A172 (cell line): ENCODE data around the gene TAF4. TPM values are rescaled to one million over a fixed set of nuclear protein-coding genes. Genes with fewer than 3 reads are reported as not detected.
"Not testable (repeated sequence)": the region's sequence is repeated elsewhere in the genome, so short reads cannot be mapped to it uniquely, and the experiment has no call there.

Source experiments
- DNase-seq: peaks from one replicate; pipeline ENCODE4 v3.0.0-alpha.2; 2015; ENCODE audit warnings: low spot score
- total RNA-seq: library from RNA; depleted of rRNA; stranded (reverse); fragments of >200 nt; shearing (Covaris generic); gene quantifications from 2 replicates; pipeline ENCODE4 v1.2.3, GENCODE V29; 2014

Gene TAF4
- total RNA-seq, 1 experiment from 2014 or later, result 5.1 TPM

GRCh38 chr20:61949363-61949713, 116.3 kb downstream of the TAF4 start:
- no peak for DNase-seq

DNA sequence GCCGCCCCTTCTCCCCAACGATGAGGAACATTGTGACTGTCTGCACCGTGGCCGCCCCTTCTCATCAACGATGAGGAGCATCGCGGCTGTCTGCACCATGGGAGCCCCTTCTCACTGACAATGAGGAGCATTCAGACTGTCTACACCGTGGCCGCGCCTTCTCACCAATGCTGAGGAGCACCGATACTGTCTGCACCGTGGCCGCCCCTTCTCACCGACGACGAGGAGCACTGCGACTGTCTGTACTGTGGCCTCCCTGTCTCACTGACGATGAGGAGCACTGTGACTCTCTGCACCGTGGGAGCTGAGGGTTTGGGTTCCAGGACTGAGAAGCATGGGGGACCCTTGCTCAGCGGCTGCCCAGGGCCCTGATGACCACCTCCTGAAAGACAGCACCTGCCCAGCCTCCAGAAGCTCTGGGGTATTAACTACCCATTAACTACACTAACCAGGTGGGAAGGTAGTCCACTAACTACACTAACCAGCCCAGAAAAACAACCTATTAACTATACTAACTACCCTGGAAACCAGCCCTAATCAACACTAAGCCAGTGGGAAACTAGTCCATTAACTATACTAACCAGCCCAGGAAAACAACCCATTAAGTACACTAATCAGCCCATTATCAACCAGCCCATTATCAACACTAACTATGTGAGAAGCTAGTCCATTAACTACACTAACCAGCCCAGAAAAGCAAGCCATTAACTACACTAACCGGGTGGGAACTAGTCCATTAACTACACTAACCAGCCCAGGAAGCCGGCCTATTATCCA, 116.9 kb downstream of the TAF4 start:
- DNase-seq, result no peak

- DNase-seq, result not testable (repeated sequence)
These were observed 117.6 kb downstream of the TAF4 start for GRCh38 chr20:61948056-61948455.

DNA sequence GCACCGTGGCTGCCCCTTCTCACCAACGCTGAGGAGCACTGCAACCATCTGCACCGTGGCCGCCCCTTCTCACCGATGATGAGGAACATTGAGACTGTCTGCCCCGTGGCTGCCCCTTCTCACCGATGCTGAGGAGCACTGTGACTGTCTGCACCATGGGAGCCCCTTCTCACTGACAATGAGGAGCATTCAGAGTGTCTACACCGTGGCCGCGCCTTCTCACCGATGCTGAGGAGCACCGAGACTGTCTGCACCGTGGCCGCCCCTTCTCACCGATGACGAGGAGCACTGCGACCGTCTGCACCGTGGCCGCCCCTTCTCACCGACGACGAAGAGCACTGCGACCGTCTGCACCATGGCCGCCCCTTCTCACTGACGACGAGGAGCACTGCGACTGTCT, 120.2 kb downstream of the TAF4 start:
- DNase-seq, result not testable (repeated sequence)

DNA sequence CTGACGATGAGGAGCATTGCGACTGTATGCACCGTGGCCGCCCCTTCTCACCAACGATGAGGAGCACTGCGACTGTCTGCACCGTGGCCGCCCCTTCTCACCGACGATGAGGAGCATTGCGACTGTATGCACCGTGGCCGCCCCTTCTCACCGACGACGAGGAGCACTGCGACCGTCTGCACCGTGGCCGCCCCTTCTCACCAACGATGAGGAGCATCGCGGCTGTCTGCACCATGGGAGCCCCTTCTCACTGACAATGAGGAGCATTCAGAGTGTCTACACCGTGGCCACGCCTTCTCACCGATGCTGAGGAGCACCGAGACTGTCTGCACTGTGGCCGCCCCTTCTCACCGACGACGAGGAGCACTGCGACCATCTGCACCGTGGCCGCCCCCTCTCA, 120.7 kb downstream of the TAF4 start:
- not testable (repeated sequence) for DNase-seq

DNA sequence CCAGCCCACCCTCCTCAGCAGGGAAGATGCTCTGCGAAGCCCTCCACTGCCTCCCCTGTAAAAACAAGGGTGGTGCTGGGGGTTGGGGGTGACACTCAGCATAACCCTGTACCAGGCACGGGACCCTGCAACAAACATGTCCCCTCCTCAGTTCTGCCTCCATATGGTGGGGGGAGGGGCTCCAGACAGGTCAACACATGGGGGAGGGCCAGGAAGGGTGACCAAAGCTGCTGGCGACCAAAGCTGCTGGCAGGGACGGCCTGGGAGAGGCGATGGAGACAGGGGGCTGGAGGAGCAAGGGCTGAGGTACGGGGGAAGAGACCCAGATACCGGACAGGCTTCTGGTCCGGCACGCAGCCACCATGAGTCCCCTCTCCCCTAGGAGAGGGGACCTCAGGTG, 123.2 kb downstream of the TAF4 start:
- DNase-seq, result no peak

- no peak for DNase-seq
These were observed 123.8 kb downstream of the TAF4 start for GRCh38 chr20:61941721-61942405.

DNA sequence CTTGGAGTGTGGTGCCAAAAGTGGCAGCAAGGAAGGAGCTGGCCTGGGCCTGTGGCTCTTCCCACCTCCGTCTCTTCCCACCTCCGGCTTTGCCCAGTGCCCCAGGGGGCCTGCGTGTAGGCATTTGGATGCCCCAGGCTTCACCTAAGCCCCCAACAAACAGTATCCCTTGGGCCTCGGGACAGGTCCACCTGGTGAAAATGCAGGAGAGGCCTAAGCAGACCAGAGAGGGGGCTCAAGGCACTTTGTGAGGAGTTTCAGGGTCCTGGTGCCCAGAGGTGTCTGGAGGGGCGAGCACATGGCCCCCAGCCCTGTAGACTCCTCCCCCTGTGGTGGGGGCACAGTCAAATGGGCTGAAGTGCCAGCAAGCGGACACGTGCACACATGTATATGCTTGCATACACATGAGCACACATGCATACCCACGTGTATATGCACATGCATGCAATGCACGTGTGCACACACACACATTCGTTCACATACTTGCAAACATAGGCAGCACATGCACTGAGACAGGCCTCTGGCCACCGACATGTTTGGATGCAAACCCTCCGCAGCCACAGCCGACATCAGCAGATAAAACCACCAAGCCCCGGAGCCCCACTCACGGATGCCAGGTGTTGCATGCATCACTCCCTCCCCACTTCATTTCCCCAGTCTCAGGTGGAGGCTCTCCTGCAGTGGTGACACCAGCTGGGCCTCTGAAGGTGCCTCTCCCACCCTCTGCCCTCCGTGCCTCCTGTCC, 124.5 kb downstream of the TAF4 start:
- DNase-seq, result no peak

DNA sequence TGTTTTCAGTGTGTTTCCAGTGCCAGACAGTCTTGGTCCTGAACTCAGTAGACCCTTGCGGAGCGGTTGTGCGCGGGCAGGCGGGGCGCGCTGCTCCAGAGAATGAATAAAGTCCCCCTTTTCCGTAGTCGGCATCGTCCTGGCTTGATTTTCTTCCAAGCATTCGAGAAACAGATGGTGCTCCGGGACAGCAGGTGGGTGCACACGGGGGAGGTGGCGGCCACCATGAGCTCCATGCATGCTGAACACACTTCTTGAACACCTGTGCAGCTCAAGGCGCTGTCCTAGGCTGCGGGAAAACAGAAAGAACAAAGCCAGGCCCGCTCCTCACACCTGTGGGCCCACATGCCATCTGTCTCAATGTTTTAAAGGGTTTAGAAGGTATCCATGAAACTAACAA, 125.2 kb downstream of the TAF4 start:
- DNase-seq, result no peak

DNA sequence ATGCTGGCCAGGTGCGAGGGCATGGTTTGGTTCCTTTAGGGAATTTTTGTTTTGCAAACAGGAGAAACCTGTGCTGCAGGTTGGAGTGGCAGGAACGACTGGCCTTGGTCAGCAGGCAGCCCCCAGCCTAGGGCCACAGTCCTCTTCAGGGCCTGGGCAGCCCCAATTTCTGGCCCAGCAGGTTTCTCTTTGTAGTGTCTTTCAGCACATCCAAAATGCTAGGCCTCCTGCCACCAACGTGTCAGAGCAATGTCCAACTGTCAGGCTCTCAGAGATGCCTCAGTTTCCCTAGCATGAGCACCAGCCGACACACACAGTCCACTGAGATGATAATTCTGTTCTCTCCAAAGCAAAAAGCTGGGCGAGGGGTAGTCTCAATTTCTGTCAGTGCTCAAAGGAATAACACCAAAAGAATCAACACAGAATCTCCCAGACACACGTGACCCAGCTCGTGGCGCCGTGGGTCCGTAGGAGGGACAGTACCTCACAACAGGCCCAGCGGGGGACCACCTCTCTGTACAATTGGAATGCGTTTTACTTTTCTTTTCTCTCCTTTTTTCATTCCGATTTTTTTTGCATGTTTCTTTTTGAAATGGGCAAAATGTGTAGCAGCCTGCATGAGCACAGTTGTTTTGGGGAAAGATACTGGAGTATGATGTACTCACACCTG, 125.9 kb downstream of the TAF4 start:
- DNase-seq, result no peak

GRCh38 chr20:61938839-61939690, 126.6 kb downstream of the TAF4 start:
- DNase-seq, result no peak

DNA sequence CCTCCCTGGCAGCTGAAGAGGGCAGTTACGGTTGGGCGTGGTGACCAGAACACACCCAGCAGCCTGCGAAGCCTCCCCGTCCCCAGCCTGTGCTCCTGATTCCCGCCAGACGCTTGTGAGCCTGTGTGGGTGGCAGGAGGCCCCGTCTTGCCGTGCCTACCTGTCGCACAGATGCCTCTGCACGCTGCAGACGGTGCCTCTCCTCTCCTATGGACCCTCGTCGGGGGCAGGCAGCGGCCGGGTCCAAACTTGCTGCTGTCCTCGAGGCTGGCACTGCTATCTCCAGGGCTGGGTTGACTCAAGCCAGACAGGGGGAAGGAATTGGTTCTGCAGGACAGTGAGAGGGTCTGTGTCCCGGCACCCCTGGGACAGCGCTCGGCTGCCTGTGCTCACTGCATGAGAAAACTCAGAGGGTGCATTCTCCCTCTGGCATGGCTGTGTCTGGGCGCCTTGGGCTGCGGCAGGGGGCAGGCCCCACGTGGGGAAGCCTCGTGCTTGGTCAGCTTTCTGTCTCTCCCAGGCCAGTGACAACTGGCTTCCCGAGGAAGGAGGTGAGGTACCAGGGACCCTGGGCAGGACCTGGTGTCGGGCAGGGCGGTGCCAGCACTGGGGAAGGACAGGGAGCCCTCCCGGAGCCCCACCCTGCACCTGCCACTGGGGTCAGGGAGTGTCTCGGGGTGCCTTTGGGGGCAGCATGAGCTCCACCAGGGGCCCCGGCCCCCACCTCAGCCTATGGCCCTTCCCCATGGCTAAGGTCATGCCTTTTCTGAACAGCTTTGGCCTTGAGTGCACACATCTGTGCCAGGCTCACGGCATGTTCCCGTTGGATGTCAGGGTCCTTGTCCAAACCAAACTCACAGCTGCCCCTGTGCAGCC, 127.5 kb downstream of the TAF4 start:
- no peak for DNase-seq

GRCh38 chr20:61937146-61937962, 128.3 kb downstream of the TAF4 start:
- DNase-seq, result no peak

GRCh38 chr20:61936701-61937131, 129.0 kb downstream of the TAF4 start:
- no peak for DNase-seq

DNA sequence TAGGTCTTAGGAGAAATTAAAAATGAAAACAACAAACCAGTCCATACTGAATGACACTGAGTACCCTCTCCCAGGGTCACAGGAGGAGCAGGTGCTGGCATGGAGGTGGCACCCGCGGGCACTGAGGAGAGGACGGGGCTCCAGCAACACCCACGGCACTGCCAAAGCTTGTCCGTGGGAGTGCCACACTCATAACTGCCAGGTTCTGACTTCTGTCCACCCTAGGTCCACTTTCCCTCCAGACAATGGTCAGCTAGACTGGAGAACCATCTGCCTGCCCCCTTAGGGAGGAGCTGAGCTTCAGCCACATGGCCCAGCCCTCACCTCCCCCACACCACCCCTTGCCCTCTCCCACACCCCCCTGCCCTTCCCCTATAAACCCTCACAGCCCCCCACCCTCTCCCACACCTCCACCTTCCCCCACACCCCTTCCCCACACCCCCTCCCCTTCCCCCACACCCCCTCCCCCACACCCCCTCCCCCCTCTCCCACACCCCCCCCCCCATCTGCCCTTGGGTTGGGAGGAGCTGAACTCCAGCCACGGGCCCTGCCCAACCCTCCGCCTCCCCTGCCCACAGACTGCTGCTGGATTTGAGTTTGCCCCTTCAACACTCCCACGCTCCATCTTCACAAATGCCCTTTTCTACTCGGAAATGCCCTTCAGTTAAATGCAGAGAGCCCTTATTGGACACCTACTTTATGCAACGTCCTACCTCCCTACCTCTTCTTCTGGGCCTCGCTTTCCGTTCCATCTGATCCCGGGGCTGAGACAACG, 129.6 kb downstream of the TAF4 start:
- DNase-seq, result no peak

GRCh38 chr20:61934716-61935530, 130.8 kb downstream of the TAF4 start:
- no peak for DNase-seq

- no peak for DNase-seq
These were observed 131.5 kb downstream of the TAF4 start for GRCh38 chr20:61933951-61934715.
